HCT116 (cell line): Measurements from ENCODE around the gene CACNA2D3. TPM values are rescaled to one million over a fixed set of nuclear protein-coding genes. Genes with fewer than 3 reads are reported as not detected.

ENCODE experiments used
- ATAC-seq: fragments of 200-7000 bp; cut with Tn5 transposase; 2 replicates; pipeline ENCODE4 v1.9.1; 2020; ENCODE audit warnings: mild to moderate bottlenecking, moderate library complexity
- BruUV-seq: library from RNA; stranded (reverse); fragments of 400-500 nt; replicated peaks from 2 replicates; lab custom pipeline; 2021; lab: Mats Ljungman, UMichigan
- CTCF ChIA-PET: fragments of 300-600 bp; sonication (Branson Sonifier 250); formaldehyde crosslinking; loops from one replicate; lab custom pipeline; 2021; ENCODE audit warnings: antibody characterized with exemption; lab: Charles Lee
- POLR2A ChIA-PET: fragments of 300-600, 350-600 bp; sonication (Branson Sonifier 250); formaldehyde crosslinking; loops from one replicate; lab custom pipeline; 2021; ENCODE audit warnings: antibody characterized with exemption; lab: Charles Lee
- RAD21 ChIA-PET, 2 experiments: fragments of 300-600 bp; sonication (Branson Sonifier 250); formaldehyde crosslinking; loops; one replicate each; lab custom pipeline; 2023; ENCODE audit warnings: low total read pairs in 2 of 2; ENCODE audit not compliant: uncharacterized antibody in 2 of 2, unreplicated experiment in 2 of 2, low non-redundant PET in 1 of 2; lab: Charles Lee
- DNase-seq: peaks from one replicate; pipeline ENCODE4 v3.0.0-alpha.2; 2010; ENCODE audit warnings: low read depth, low spot score
- H2AFZ ChIP-seq: fragments of 200-600 bp; shearing (Covaris generic), sonication (generic); 2 replicates; pipeline ENCODE4 v1.6.1; 2017; ENCODE audit warnings: low read depth, mixed run types, mixed read lengths, antibody characterized with exemption, low read length; ENCODE audit not compliant: poor library complexity, severe bottlenecking
- H3K27ac ChIP-seq: 2 replicates; pipeline ENCODE4 v1.5.1; 2012; ENCODE audit warnings: low read depth, low read length
- H3K27me3 ChIP-seq: fragments of 200-600 bp; sonication (generic); 2 replicates; pipeline ENCODE4 v1.6.1; 2016; ENCODE audit warnings: mixed run types, low read length, mixed read lengths; ENCODE audit not compliant: insufficient read depth
- H3K36me3 ChIP-seq, 2 experiments: fragments of 200-500 bp in 1 of 2; fragments of 200-600 bp in 1 of 2; sonication (Bioruptor generic) in 1 of 2; sonication (generic) in 1 of 2; 2 replicates each; pipeline versions ENCODE4 v1.5.1 to v1.6.1; 2014 to 2016; ENCODE audit warnings: low read length in 2 of 2, inconsistent platforms in 1 of 2, mixed read lengths in 1 of 2, mixed run types in 1 of 2; ENCODE audit not compliant: insufficient read depth in 2 of 2, control insufficient read depth in 1 of 2
- H3K4me1 ChIP-seq, 2 experiments: fragments of 200-600 bp in 1 of 2; sonication (generic) in 1 of 2; 2 replicates each; pipeline versions ENCODE4 v1.5.1 to v1.6.1; 2012 to 2017; ENCODE audit warnings: low read length in 2 of 2, inconsistent platforms in 1 of 2, mild to moderate bottlenecking in 1 of 2, mixed read lengths in 1 of 2, mixed run types in 1 of 2, moderate library complexity in 1 of 2; ENCODE audit not compliant: insufficient read depth in 2 of 2, control insufficient read depth in 1 of 2
- H3K4me2 ChIP-seq: fragments of 200-600 bp; sonication (generic); 2 replicates; pipeline ENCODE4 v1.6.1; 2017; ENCODE audit warnings: mixed run types, low read length, mixed read lengths
- H3K4me3 ChIP-seq, 2 experiments: fragments of 200-600 bp in 1 of 2; sonication (generic) in 1 of 2; replicated peaks in 1 of 2; 2 replicates each; pipeline ENCODE4 v1.5.1; 2011 to 2016; ENCODE audit warnings: low read length in 2 of 2, control low read depth in 1 of 2, low read depth in 1 of 2, mild to moderate bottlenecking in 1 of 2, mixed read lengths in 1 of 2, mixed run types in 1 of 2
- H3K79me2 ChIP-seq: fragments of 200-600 bp; sonication (generic); 2 replicates; pipeline ENCODE4 v1.6.1; 2017; ENCODE audit warnings: mild to moderate bottlenecking, mixed run types, low read length, moderate library complexity, mixed read lengths; ENCODE audit not compliant: insufficient read depth
- H3K9ac ChIP-seq: fragments of 200-600 bp; sonication (generic); 2 replicates; pipeline ENCODE4 v1.6.1; 2016; ENCODE audit warnings: low read length, mixed read lengths
- H3K9me2 ChIP-seq: fragments of 200-600 bp; sonication (generic), shearing (Covaris generic); 2 replicates; pipeline ENCODE4 v1.6.1; 2017; ENCODE audit warnings: mixed run types, mild to moderate bottlenecking, moderate library complexity; ENCODE audit not compliant: insufficient read depth
- H3K9me3 ChIP-seq, 2 experiments: fragments of 200-500 bp in 1 of 2; fragments of 200-600 bp in 1 of 2; sonication (Bioruptor generic) in 1 of 2; sonication (generic) in 1 of 2; 2 replicates each; pipeline ENCODE4 v1.6.1; 2014 to 2017; ENCODE audit warnings: low read length in 2 of 2, mixed read lengths in 2 of 2, inconsistent platforms in 1 of 2, low read depth in 1 of 2, mild to moderate bottlenecking in 1 of 2, mixed run types in 1 of 2, moderate library complexity in 1 of 2; ENCODE audit not compliant: control insufficient read depth in 1 of 2, insufficient read depth in 1 of 2
- H4K20me1 ChIP-seq: fragments of 200-600 bp; sonication (generic), shearing (Covaris generic); 2 replicates; pipeline ENCODE4 v1.6.1; 2017; ENCODE audit warnings: mixed run types, mild to moderate bottlenecking, moderate library complexity; ENCODE audit not compliant: insufficient read depth
- CEBPB ChIP-seq: IDR thresholded peaks from 2 replicates; pipeline ENCODE4 v1.6.1; 2012; ENCODE audit warnings: low read depth
- EGR1 ChIP-seq: IDR thresholded peaks from 2 replicates; pipeline ENCODE4 v1.6.1; 2012; ENCODE audit warnings: low read depth
- EZH2 ChIP-seq: fragments of 200-600 bp; sonication (generic); IDR thresholded peaks from 2 replicates; pipeline ENCODE4 v1.6.1; 2017; ENCODE audit warnings: antibody characterized with exemption, mixed run types
- FOSL1 ChIP-seq: IDR thresholded peaks from 2 replicates; pipeline ENCODE4 v1.6.1; 2012; ENCODE audit warnings: low read depth
- POLR2AphosphoS5 ChIP-seq: IDR thresholded peaks from 2 replicates; pipeline ENCODE4 v1.6.1; 2011; ENCODE audit warnings: mild to moderate bottlenecking, low read depth, low read length, moderate library complexity
- RAD21 ChIP-seq: IDR thresholded peaks from 2 replicates; pipeline ENCODE4 v1.6.1; 2012; ENCODE audit warnings: low read depth, mild to moderate bottlenecking
- SIN3A ChIP-seq: IDR thresholded peaks from 2 replicates; pipeline ENCODE4 v1.6.1; 2012; ENCODE audit warnings: low read depth
- ZNF274 ChIP-seq: fragments of 200-500 bp; sonication (Bioruptor generic); IDR thresholded peaks from 2 replicates; pipeline ENCODE4 v1.6.1; 2014; ENCODE audit warnings: mild to moderate bottlenecking, low read depth, low read length, inconsistent platforms
- intact Hi-C: fragments of 100-400 bp; cut with micrococcal nuclease; formaldehyde crosslinking; loops from 2 replicates; pipeline ENCODE4 v1.10.0; 2022
- total RNA-seq: library from RNA; stranded (reverse); gene quantifications from one replicate; pipeline ENCODE4 v1.2.1, GENCODE V29; 2021; ENCODE audit not compliant: unreplicated experiment
- TF ChIP-seq, protein P1 (sequence below): IDR thresholded peaks from 2 replicates; pipeline ENCODE4 v1.6.1; 2012
- TF ChIP-seq, protein P2 (sequence below), 3 experiments: fragments of 200-600 bp in 1 of 3; sonication (generic) in 1 of 3; IDR thresholded peaks in 2 of 3; conservative IDR thresholded peaks in 1 of 3; 2 replicates each; pipeline ENCODE4 v1.5.1; 2012 to 2017; ENCODE audit warnings: low read depth in 2 of 3, low read length in 2 of 3, antibody characterized with exemption in 1 of 3, borderline replicate concordance in 1 of 3, control low read depth in 1 of 3, mild to moderate bottlenecking in 1 of 3, mixed read lengths in 1 of 3, mixed run types in 1 of 3, moderate library complexity in 1 of 3; ENCODE audit not compliant: insufficient read depth in 1 of 3
- TF ChIP-seq, protein P3 (sequence below): IDR thresholded peaks from 2 replicates; pipeline ENCODE4 v1.6.1; 2012; ENCODE audit warnings: low read depth

Gene CACNA2D3
- total RNA-seq, 1 experiment from 2014 or later = 0.20 TPM

DNA sequence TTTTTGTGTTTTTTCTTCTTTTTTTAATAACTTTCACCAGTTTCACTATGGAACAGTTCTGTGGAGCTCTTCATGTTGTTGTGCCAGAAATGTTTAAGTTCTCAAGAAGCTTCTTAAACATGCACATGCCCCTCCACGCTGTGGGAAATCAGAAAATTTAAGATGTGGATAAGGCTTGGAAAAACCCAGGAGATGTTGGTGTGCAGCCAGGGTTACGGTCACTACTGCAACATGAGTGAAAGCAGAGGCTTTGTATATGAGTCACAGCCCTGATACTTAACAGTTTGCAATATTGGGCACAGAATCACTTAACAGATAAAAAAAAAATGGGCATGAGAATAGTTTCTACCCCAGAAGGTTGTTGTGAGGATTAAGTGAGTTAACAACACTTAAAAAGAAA, 405.6 kb downstream of the CACNA2D3 start (continued):
- no peak for TF ChIP-seq EZH2
- TF ChIP-seq, protein P1, sequence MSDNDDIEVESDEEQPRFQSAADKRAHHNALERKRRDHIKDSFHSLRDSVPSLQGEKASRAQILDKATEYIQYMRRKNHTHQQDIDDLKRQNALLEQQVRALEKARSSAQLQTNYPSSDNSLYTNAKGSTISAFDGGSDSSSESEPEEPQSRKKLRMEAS = no peak
- TF ChIP-seq CEBPB = no peak

DNA sequence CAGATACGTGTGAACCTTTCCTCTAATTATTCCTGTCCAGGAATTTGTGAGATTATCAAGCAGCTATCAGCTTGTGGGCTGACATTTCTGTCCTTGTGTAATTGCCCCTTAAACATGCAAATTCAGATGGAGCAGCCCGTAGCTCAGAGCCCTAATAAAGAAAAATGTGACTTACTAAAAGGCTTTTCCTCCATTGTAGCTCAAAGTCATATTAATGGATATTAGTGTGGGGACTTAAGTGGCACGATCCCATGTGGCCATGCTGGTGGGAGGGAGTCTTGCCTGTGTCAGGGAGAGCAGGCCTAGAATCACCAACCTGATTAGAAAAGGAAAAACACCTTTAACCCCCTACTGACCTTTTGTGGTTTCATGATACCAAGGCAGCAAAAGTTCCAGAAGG, 406.3 kb downstream of the CACNA2D3 start:
- no peak overlapping the region for H2AFZ ChIP-seq
- no peaks in the 10 kb centered on the region for H3K9me2 ChIP-seq
- BruUV-seq = no TSS peak
- intact Hi-C loops = no loop called here
- no peak overlapping the region for H3K9ac ChIP-seq
- peaks cover 0 to 3% of the 10 kb centered on the region in 2 experiments; a peak in 1 of 4 replicates for H3K9me3 ChIP-seq
- H3K4me3 ChIP-seq = no peak overlapping the region
- no peaks in the 10 kb centered on the region for H4K20me1 ChIP-seq
- H3K4me1 ChIP-seq = no peaks in the 10 kb centered on the region
- CTCF ChIA-PET = no interaction called here
- no peak overlapping the region for H3K4me2 ChIP-seq
- H3K27me3 ChIP-seq = no peaks in the 10 kb centered on the region
- H3K27ac ChIP-seq = no peak overlapping the region
- no peaks in the 10 kb centered on the region for H3K36me3 ChIP-seq
- RAD21 ChIA-PET = no interaction called here
- POLR2A ChIA-PET = no interaction called here
- no peak for ATAC-seq
- TF ChIP-seq ZNF274 = no peak
- TF ChIP-seq RAD21 = no peak
- no peak for TF ChIP-seq SIN3A
- TF ChIP-seq CEBPB = no peak
- TF ChIP-seq, protein P2, sequence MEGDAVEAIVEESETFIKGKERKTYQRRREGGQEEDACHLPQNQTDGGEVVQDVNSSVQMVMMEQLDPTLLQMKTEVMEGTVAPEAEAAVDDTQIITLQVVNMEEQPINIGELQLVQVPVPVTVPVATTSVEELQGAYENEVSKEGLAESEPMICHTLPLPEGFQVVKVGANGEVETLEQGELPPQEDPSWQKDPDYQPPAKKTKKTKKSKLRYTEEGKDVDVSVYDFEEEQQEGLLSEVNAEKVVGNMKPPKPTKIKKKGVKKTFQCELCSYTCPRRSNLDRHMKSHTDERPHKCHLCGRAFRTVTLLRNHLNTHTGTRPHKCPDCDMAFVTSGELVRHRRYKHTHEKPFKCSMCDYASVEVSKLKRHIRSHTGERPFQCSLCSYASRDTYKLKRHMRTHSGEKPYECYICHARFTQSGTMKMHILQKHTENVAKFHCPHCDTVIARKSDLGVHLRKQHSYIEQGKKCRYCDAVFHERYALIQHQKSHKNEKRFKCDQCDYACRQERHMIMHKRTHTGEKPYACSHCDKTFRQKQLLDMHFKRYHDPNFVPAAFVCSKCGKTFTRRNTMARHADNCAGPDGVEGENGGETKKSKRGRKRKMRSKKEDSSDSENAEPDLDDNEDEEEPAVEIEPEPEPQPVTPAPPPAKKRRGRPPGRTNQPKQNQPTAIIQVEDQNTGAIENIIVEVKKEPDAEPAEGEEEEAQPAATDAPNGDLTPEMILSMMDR (IDR thresholded peaks at IDR 0.05 in 2 of 3, conservative IDR thresholded peaks at IDR 0.05 in 1 of 3; ENCODE audit: borderline replicate concordance in 1 of 3, insufficient read depth in 1 of 3, low read depth in 2 of 3, low read length in 2 of 3) = no peak
- no peak for TF ChIP-seq EZH2
- no peak for TF ChIP-seq FOSL1
- no peak for TF ChIP-seq POLR2AphosphoS5
- TF ChIP-seq, protein P3, sequence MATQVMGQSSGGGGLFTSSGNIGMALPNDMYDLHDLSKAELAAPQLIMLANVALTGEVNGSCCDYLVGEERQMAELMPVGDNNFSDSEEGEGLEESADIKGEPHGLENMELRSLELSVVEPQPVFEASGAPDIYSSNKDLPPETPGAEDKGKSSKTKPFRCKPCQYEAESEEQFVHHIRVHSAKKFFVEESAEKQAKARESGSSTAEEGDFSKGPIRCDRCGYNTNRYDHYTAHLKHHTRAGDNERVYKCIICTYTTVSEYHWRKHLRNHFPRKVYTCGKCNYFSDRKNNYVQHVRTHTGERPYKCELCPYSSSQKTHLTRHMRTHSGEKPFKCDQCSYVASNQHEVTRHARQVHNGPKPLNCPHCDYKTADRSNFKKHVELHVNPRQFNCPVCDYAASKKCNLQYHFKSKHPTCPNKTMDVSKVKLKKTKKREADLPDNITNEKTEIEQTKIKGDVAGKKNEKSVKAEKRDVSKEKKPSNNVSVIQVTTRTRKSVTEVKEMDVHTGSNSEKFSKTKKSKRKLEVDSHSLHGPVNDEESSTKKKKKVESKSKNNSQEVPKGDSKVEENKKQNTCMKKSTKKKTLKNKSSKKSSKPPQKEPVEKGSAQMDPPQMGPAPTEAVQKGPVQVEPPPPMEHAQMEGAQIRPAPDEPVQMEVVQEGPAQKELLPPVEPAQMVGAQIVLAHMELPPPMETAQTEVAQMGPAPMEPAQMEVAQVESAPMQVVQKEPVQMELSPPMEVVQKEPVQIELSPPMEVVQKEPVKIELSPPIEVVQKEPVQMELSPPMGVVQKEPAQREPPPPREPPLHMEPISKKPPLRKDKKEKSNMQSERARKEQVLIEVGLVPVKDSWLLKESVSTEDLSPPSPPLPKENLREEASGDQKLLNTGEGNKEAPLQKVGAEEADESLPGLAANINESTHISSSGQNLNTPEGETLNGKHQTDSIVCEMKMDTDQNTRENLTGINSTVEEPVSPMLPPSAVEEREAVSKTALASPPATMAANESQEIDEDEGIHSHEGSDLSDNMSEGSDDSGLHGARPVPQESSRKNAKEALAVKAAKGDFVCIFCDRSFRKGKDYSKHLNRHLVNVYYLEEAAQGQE = no peak
- no peak for TF ChIP-seq EGR1
- H3K79me2 ChIP-seq = no peaks in the 10 kb centered on the region
- DNase-seq = no peak
